ENCODE results near the gene A1BG. TPM values are rescaled to one million over a fixed set of nuclear protein-coding genes. Genes with fewer than 3 reads are reported as not detected.

The A1BG gene
- total RNA-seq, 2 donors from 2014 or later: 12.6 to 16.4 TPM

- H3K27me3 ChIP-seq (ENCODE audit: control insufficient read depth, insufficient read depth, low read length, poor library complexity, severe bottlenecking): no peaks in the 10 kb centered on the region
- H3K27ac ChIP-seq (ENCODE audit: low read depth, low read length): no peak overlapping the region
Observed at GRCh38 chr19:58381460-58382212, 28.3 kb upstream of the A1BG start.

GRCh38 chr19:58380662-58381459 lies 27.6 kb upstream of the A1BG start, which contains the start of gene ZNF837:
Gene ZNF837, minus strand, starts transcription at chr19:58381030. Its CDS starts 11,698 bp downstream, at chr19:58369332.
- no peaks in the 10 kb centered on the region for H3K27me3 ChIP-seq (ENCODE audit: control insufficient read depth, insufficient read depth, low read length, poor library complexity, severe bottlenecking)
- H3K9me3 Mint-ChIP-seq: no peaks in the 10 kb centered on the region
- peak within 1 kb of the TSS; percentile 82 for H3K9ac ChIP-seq (ENCODE audit: extremely low read depth, low read length, poor library complexity, severe bottlenecking)
- H3K4me3 ChIP-seq (ENCODE audit: low read length): peak within 1 kb of the TSS; percentile 93
- peak within 1 kb of the TSS; percentile 67 for H3K4me3 Mint-ChIP-seq
- H3K27me3 Mint-ChIP-seq (ENCODE audit: insufficient read depth): no peaks in the 10 kb centered on the region
- WGBS, 2 experiments (ENCODE audit: insufficient coverage in 1 of 2, insufficient read length in 1 of 2): 0 to 1% methylated on average over 44 to 83 of the region's 83 CpGs
- peak within 1 kb of the TSS; percentile 94 for H3K27ac Mint-ChIP-seq
- H3K4me1 ChIP-seq (ENCODE audit: control insufficient read depth, insufficient read depth, low read length): peaks cover 5% of the 10 kb centered on the region
- peak; percentile 9 for TF ChIP-seq CTCF (conservative IDR thresholded peaks at IDR 0.05)
- H3K9me3 ChIP-seq (ENCODE audit: control insufficient read depth, low read length): no peaks in the 10 kb centered on the region
- no peaks in the 10 kb centered on the region for H3K36me3 ChIP-seq (ENCODE audit: control insufficient read depth, insufficient read depth, low read length)
- peak within 1 kb of the TSS; percentile 46 for H3K27ac ChIP-seq (ENCODE audit: low read depth, low read length)
- DNase-seq: peak; percentile 99
- no peaks in the 10 kb centered on the region for H3K36me3 Mint-ChIP-seq (ENCODE audit: low read depth)
- H3K4me1 Mint-ChIP-seq: peaks cover 13% of the 10 kb centered on the region

More at GRCh38 chr19:58381460-58382212, 28.3 kb upstream of the A1BG start:
- peak overlapping the region; percentile 82 for H3K9ac ChIP-seq (ENCODE audit: extremely low read depth, low read length, poor library complexity, severe bottlenecking)
- peak; percentile 42 for DNase-seq
- Mint-ChIP-seq H3K4me1 (peaks cover 13% of the 10 kb centered on the region), H3K9me3 (no peaks in the 10 kb centered on the region), H3K36me3 (ENCODE audit: low read depth) (no peaks in the 10 kb centered on the region), H3K4me3 (peak overlapping the region; percentile 67), H3K27me3 (ENCODE audit: insufficient read depth) (no peaks in the 10 kb centered on the region), H3K27ac (peak overlapping the region; percentile 94)
- peak overlapping the region; percentile 93 for H3K4me3 ChIP-seq (ENCODE audit: low read length)
- H3K9me3 ChIP-seq (ENCODE audit: control insufficient read depth, low read length): no peaks in the 10 kb centered on the region
- TF ChIP-seq CTCF (conservative IDR thresholded peaks at IDR 0.05): no peak
- no peaks in the 10 kb centered on the region for H3K36me3 ChIP-seq (ENCODE audit: control insufficient read depth, insufficient read depth, low read length)
- WGBS, 2 experiments (ENCODE audit: insufficient coverage in 1 of 2, insufficient read length in 1 of 2): 33 to 43% methylated on average over 14 to 25 of the region's 26 CpGs
- H3K4me1 ChIP-seq (ENCODE audit: control insufficient read depth, insufficient read depth, low read length): peaks cover 5% of the 10 kb centered on the region

- DNase-seq: no peak
- H3K9me3 Mint-ChIP-seq: no peaks in the 10 kb centered on the region
- 12 to 14% methylated on average over 23 to 24 of the region's 24 CpGs for WGBS, 2 experiments (ENCODE audit: insufficient coverage in 1 of 2, insufficient read length in 1 of 2)
- Histone ChIP-seq H3K4me1 (ENCODE audit: control insufficient read depth, insufficient read depth, low read length) (no peaks in the 10 kb centered on the region), H3K36me3 (ENCODE audit: control insufficient read depth, insufficient read depth, low read length) (no peaks in the 10 kb centered on the region), H3K27ac (ENCODE audit: low read depth, low read length) (no peak overlapping the region), H3K27me3 (ENCODE audit: control insufficient read depth, insufficient read depth, low read length, poor library complexity, severe bottlenecking) (no peaks in the 10 kb centered on the region), H3K4me3 (ENCODE audit: low read length) (peak overlapping the region; percentile 93), H3K9ac (ENCODE audit: extremely low read depth, low read length, poor library complexity, severe bottlenecking) (peak overlapping the region; percentile 52), H3K9me3 (ENCODE audit: control insufficient read depth, low read length) (no peaks in the 10 kb centered on the region)
- H3K27ac Mint-ChIP-seq: peak overlapping the region; percentile 64
- H3K4me3 Mint-ChIP-seq: peak overlapping the region; percentile 67
- no peaks in the 10 kb centered on the region for H3K27me3 Mint-ChIP-seq (ENCODE audit: insufficient read depth)
- no peak for TF ChIP-seq CTCF (conservative IDR thresholded peaks at IDR 0.05)
- no peaks in the 10 kb centered on the region for H3K36me3 Mint-ChIP-seq (ENCODE audit: low read depth)
- peaks cover 9% of the 10 kb centered on the region for H3K4me1 Mint-ChIP-seq
Observed at GRCh38 chr19:58380037-58380661, 26.9 kb upstream of the A1BG start.

All from endodermal cell (in vitro differentiated cells).